Right cardiac atrium (tissue), 5 donors: Measurements from ENCODE around the gene G3BP2. TPM values are rescaled to one million over a fixed set of nuclear protein-coding genes. Genes with fewer than 3 reads are reported as not detected.
"Not testable (repeated sequence)": the region's sequence is repeated elsewhere in the genome, so short reads cannot be mapped to it uniquely, and the experiment has no call there.

Source experiments
- ATAC-seq, 2 donors: fragments of 200-7000 bp; cut with Tn5 transposase; one replicate each; pipeline versions ENCODE4 v1.8.0 to v1.9.1; 2020; ENCODE audit warnings: moderate library complexity in 2 of 2, mild to moderate bottlenecking in 1 of 2
- DNase-seq, 3 donors: peaks; one replicate each; pipeline ENCODE4 v3.0.0-alpha.2; 2020
- H3K27ac ChIP-seq: one replicate; pipeline ENCODE4 v1.5.1; 2013; ENCODE audit warnings: mild to moderate bottlenecking, low read length, control low read depth, moderate library complexity
- H3K27me3 ChIP-seq: one replicate; pipeline ENCODE4 v1.6.1; 2013; ENCODE audit not compliant: control insufficient read depth, insufficient read depth
- H3K4me1 ChIP-seq: one replicate; pipeline ENCODE4 v1.6.1; 2013; ENCODE audit warnings: low read length; ENCODE audit not compliant: control insufficient read depth, insufficient read depth
- H3K4me3 ChIP-seq: one replicate; pipeline ENCODE4 v1.5.1; 2013; ENCODE audit warnings: low read length, control low read depth
- H3K9me3 ChIP-seq: one replicate; pipeline ENCODE4 v1.6.1; 2013; ENCODE audit warnings: low read length; ENCODE audit not compliant: control insufficient read depth
- WGBS: extraction: QIAGEN DNeasy Blood & Tissue Kit; methylation state at CpG from one replicate; pipeline ENCODE4 v1.1.7; 2013; 5-methylcytosine and 5-hydroxymethylcytosine counted together
- intact Hi-C, 4 donors: fragments of 100-400 bp; cut with DNase I; formaldehyde crosslinking; loops; one replicate each; pipeline versions ENCODE4 v1.11.0 to v1.14.0; 2022 to 2023
- polyA plus RNA-seq: library from polyadenylated mRNA; stranded (reverse); fragments of 200-250 nt; gene quantifications from one replicate; pipeline ENCODE4 v1.2.3, GENCODE V29; 2013
- total RNA-seq, 4 donors: library from RNA; stranded (reverse); fragmentation: NEBNext Ultra II Directional; extraction: Animal tissue kit (Norgen Biotek cat#: 25700); gene quantifications; one replicate each; pipeline ENCODE4 v1.2.1, GENCODE V29; 2021
- donor health status: healthy with polysubstance abuse.
- donor health status: DM: no; HTN: yes; CAD: no.
- donor health status: DM: no; HTN: no; CAD: no.
- donor health status: DM: no; HTN: yes; CAD: no; lungs with severe emphysema.
- donor health status: DM: yes; HTN: yes; CAD: no.

The G3BP2 gene
- total and polyA plus RNA-seq, 5 donors: 22.3 to 124 (median 85.1) TPM

GRCh38 chr4:75683482-75684155 is 10.4 kb upstream of the G3BP2 start:
- no peak overlapping the region for H3K4me3 ChIP-seq
- H3K9me3 ChIP-seq: no peaks in the 10 kb centered on the region
- WGBS: 94% methylated on average over 6 of the region's 6 CpGs
- DNase-seq (no peak), ATAC-seq (no peak)
- no peaks in the 10 kb centered on the region for H3K27me3 ChIP-seq
- intact Hi-C loops: no loop called here
- no peak overlapping the region for H3K27ac ChIP-seq
- H3K4me1 ChIP-seq: no peaks in the 10 kb centered on the region

DNA sequence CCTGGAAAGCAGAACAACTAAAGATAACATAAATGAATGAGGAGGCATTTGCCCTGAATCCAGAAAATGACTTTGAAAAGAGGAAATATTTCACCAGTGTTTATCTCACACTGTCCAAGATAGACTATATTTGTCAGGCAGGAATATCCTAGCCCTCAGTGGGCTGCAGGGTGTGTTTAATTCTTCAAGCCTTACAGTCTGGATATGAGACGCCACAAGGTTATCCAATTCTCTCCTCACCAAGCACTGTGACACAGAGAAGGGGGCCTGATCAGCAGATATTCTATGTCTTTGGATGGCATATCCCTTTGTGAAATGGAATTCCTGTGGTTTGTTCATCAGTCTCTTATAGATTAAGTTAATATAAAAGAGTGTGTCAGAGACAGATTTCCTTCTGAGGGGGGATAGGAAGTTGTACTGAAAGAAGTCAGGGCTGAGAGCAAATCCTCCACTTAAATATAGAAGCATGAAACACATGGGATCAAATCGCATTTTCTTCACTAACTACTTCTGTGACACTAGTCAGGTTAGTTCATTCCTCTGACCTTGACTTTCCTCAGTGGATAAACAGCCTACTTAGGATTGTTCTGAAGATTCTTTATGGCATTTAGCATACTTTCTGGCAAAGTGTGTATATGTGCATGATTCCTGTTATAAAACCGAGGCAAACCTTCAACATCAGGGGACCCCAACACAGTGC is 6.8 kb upstream of the G3BP2 start:
- DNase-seq: no peak
- 87% methylated on average over 3 of the region's 3 CpGs for WGBS
- intact Hi-C loops: loop anchor here in 2 of 4 donors (10.0 kb wide), 1 partner anchor 45 kb away; the partner anchor contains the start of gene USO1 (in 2 of the 2)
- Histone ChIP-seq H3K27ac (no peak overlapping the region), H3K27me3 (no peaks in the 10 kb centered on the region), H3K9me3 (no peaks in the 10 kb centered on the region), H3K4me1 (no peaks in the 10 kb centered on the region), H3K4me3 (no peak overlapping the region)
- no peak for ATAC-seq

GRCh38 chr4:75678965-75679364 is 5.8 kb upstream of the G3BP2 start:
- no peak for DNase-seq
- intact Hi-C loops: loop anchor here in 2 of 4 donors (10.0 kb wide), 1 partner anchor 46 kb away; the partner anchor contains the start of gene USO1 (in 2 of the 2)
- no peak overlapping the region for H3K4me3 ChIP-seq
- ATAC-seq: no peak
- H3K27me3 ChIP-seq: no peaks in the 10 kb centered on the region
- no peaks in the 10 kb centered on the region for H3K4me1 ChIP-seq
- H3K9me3 ChIP-seq: no peaks in the 10 kb centered on the region
- no peak overlapping the region for H3K27ac ChIP-seq

- no peak for DNase-seq
- Histone ChIP-seq H3K4me3 (no peak overlapping the region), H3K4me1 (no peaks in the 10 kb centered on the region), H3K27me3 (no peaks in the 10 kb centered on the region), H3K9me3 (no peaks in the 10 kb centered on the region), H3K27ac (no peak overlapping the region)
- intact Hi-C loops: loop anchor here in 2 of 4 donors (10.0 kb wide), 1 partner anchor 46 kb away; the partner anchor contains the start of gene USO1 (in 2 of the 2)
- no peak for ATAC-seq
These were observed 5.3 kb upstream of the G3BP2 start for GRCh38 chr4:75678473-75678872.

- H3K4me3 ChIP-seq: no peak overlapping the region
- H3K4me1 ChIP-seq: no peaks in the 10 kb centered on the region
- no peaks in the 10 kb centered on the region for H3K27me3 ChIP-seq
- ATAC-seq (no peak), DNase-seq (no peak)
- H3K27ac ChIP-seq: no peak overlapping the region
- H3K9me3 ChIP-seq: no peaks in the 10 kb centered on the region
- WGBS: 87% methylated on average over 11 of the region's 11 CpGs
- intact Hi-C loops: loop anchor here in 2 of 4 donors (10.0 kb wide), 1 partner anchor 50 kb away; the partner anchor contains the start of gene USO1 (in 2 of the 2)
These were observed 1.9 kb upstream of the G3BP2 start for GRCh38 chr4:75675004-75675531.

- H3K27me3 ChIP-seq: no peaks in the 10 kb centered on the region
- H3K4me1 ChIP-seq: no peaks in the 10 kb centered on the region
- DNase-seq: no peak
- 20% methylated on average over 5 of the region's 5 CpGs for WGBS
- H3K27ac ChIP-seq: peak overlapping the region; percentile 93
- no peak for ATAC-seq
- intact Hi-C loops: loop anchor here in 3 of 4 donors (5.0 to 10.0 kb wide), 2 partner anchors 48 to 51 kb away; partner anchors contain the start of gene USO1 (in 3 of the 3)
- peak overlapping the region; percentile 53 for H3K4me3 ChIP-seq
- H3K9me3 ChIP-seq: no peaks in the 10 kb centered on the region
These were observed 733 bp upstream of the G3BP2 start for GRCh38 chr4:75673959-75674328.

GRCh38 chr4:75672461-75673026 is 667 bp downstream of the G3BP2 start:
- no peaks in the 10 kb centered on the region for H3K4me1 ChIP-seq
- peak; percentile 42 to 50 for ATAC-seq
- intact Hi-C loops: loop anchor here (1.0 to 10.0 kb wide), 3 partner anchors 50 to 52 kb away; partner anchors contain the start of gene USO1 (in 4 of the 4)
- no peaks in the 10 kb centered on the region for H3K27me3 ChIP-seq
- no peaks in the 10 kb centered on the region for H3K9me3 ChIP-seq
- under 1% methylated on average over 44 of the region's 44 CpGs for WGBS
- H3K4me3 ChIP-seq: peak overlapping the region; percentile 65
- peak overlapping the region; percentile 84 for H3K27ac ChIP-seq
- DNase-seq: peak; percentile 69 to 87 (median 85)

DNA sequence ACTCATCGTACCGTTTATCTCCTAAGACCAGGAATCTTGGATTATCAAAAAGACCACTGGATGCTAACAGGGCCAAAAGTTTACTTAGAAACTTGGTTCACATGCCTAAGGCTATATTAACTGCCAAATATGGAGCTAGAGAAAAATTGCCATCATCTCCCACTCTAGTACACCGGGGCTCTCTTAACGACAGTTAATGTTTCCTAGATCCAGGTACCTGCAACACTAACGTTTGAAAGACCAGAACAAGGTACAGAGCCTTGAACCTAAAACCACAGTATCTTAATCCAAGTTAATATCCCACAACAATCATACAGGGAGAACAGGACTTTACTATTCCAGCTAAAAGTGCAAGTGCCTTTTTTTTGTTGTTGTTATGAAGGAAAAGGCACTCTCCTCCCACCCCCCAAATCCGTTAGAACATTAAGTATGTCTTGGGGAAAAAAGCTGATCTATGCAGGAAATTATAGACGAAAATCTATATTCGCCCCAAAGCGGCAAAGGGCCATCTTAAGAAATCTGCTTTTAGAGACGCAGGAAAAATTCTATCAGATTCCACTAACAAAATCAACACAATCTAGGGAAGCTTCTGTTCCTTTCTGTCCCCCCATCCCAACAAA is 1.3 kb downstream of the G3BP2 start:
- intact Hi-C loops: loop anchor here (1.0 to 10.0 kb wide), 3 partner anchors 50 to 53 kb away; partner anchors contain the start of gene USO1 (in 4 of the 4)
- DNase-seq: no peak
- Histone ChIP-seq H3K4me3 (peak overlapping the region; percentile 65), H3K4me1 (no peaks in the 10 kb centered on the region), H3K27me3 (no peaks in the 10 kb centered on the region), H3K9me3 (no peaks in the 10 kb centered on the region), H3K27ac (peak overlapping the region; percentile 84)
- WGBS: 8% methylated on average over 10 of the region's 10 CpGs
- ATAC-seq: no peak

- Histone ChIP-seq H3K4me1 (no peaks in the 10 kb centered on the region), H3K27me3 (no peaks in the 10 kb centered on the region), H3K4me3 (no peak overlapping the region), H3K9me3 (no peaks in the 10 kb centered on the region), H3K27ac (no peak overlapping the region)
- ATAC-seq (no peak), DNase-seq (no peak)
- intact Hi-C loops: loop anchor here in 1 of 4 donors (5.0 kb wide), 1 partner anchor 119 kb away; no protein-coding TSS in a partner anchor
These were observed 4.6 kb downstream of the G3BP2 start for GRCh38 chr4:75668596-75668995.

DNA sequence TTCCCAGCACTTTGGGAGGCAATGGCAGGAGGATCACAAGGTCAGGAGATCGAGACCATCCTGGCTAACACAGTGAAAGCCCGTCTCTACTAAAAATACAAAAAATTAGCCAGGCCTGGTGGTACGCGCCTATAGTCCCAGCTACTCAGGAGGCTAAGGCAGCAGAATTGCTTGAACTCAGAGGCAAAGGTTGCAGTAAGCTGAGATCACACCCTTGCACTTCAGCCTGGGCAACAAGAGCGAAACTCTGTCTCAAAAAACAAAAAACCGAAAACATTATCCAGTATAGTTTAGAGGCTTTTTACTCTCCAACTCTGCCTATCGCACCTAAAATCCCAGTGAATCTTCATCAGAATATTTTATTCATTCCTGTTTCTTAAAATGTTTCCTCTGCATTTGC is 5.6 kb downstream of the G3BP2 start:
- WGBS: 81% methylated on average over 7 of the region's 7 CpGs
- H3K4me3 ChIP-seq, DNase-seq, H3K9me3 ChIP-seq, H3K4me1 ChIP-seq, H3K27ac ChIP-seq, ATAC-seq, H3K27me3 ChIP-seq: not testable (repeated sequence)
- intact Hi-C loops: loop anchor here in 1 of 4 donors (5.0 kb wide), 1 partner anchor 120 kb away; no protein-coding TSS in a partner anchor
